HG03460 (cell line): ENCODE measurements around the gene GPAT3.
A peak's percentile ranks its signal among the peaks of the same experiment; 100 is the strongest.
"Not testable (repeated sequence)": the region's sequence is repeated elsewhere in the genome, so short reads cannot be mapped to it uniquely, and the experiment has no call there.

Source experiments
- ATAC-seq: cut with Tn5 transposase; IDR thresholded peaks from one replicate; pipeline ENCODE4 v1.9.1; 2021; ENCODE audit not compliant: unreplicated experiment

GPAT3 gene

DNA sequence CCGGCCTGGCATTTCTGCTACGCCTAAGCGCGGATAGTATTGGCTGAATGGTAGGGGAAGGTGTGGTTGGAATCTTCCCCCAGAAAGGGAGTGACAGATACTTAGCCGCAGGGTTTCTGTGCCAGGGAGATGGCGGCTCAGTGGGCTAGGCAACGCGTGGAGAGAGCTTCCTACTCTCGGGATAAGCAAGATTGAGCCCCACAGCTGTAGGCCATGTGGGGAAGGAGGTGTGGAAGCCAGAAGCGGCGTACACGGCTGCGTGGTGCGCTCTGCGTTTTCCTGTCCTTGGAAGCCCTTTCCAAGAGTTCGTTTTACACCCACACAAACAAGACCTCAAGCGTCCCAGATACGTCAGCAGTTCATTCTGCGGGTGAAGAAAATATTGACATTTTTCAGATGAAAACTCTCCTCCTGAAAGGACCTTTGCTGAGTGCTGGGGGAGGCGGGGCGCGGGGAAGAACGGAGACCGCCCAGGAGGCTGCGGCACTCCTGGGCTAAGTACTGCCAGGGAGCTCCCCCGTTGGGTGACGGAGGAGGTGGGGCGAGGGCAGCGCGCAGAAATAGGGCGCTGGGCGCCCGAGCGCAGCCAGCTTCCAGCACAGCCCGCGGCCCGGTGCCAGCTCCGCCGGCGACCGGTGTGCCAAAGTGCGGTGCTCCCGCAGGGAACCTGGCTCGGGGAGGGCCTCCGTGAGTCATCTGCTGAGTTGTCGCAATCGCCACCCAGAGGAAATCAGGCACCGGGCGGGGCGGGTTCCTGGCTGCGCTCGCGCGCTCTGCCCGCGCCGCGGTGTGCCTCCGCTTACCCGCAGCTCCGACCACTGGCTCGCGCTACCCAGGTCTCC lies at the start of gene GPAT3:
GPAT3 (plus strand) TSS at position 589 of the 842 bp plus-strand sequence. CDS start 515 bp downstream, outside the sequence.
- ATAC-seq, result peak; percentile 63

DNA sequence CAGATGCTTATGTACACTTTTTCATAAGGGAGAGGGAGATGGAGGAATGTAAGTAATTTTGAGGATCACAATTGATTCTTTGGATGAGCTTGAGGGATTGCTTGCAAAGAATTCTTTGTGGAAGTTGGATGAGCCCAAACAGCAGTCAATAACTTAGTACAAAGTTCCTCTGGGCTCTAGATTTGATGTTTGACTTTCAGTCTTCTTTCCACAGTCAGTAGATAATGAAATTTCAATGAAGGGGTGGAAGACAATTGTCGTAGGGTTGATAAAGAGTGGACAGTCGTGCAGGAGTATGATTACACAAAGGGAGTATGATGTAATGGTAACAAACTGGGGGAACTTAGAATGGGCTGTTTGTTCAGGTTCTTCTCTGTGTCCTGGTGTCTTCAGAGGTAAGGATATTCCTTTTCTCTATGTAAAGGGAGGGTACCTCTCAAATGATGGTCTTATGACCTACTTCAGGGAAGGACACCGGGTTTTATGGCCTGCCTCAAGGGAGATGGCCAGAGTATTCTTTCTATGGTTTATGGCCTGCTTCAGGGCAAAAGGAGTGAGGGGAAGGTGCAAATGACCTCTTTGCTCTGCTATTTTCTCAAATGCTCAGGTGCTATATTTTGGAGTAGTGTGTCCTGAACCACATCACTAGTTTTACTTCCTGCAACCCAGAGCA lies 49.3 kb upstream of the GPAT3 start:
- ATAC-seq, result no peak

DNA sequence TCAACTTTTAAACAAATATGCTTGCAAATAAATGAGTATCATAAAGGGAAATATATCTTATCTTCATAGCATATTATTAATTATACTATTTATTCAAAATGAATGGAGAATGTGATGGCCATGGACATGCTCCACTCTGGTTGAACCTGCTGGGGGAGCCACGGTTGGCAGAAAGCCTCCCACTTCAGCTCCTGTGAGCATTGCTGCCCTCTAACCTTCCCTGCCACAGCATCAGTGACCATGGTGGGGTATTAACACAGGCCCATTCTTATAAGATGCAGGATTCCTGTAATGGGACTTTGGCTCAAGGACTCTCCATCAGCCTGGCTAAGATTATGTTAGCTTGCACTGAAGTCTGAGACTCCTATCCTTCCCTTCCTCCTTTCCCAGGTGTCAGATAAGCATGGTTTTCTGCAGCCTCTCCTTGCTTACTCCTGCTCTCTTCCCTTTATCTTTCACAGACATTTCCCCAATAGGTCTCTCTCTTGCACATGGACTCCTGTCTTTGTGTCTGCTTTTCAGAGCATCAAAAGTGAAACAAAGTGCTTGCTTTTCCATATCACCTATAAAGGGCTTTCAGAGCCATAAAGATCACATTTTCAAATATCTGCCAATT lies 46.1 kb upstream of the GPAT3 start:
- ATAC-seq, result no peak

DNA sequence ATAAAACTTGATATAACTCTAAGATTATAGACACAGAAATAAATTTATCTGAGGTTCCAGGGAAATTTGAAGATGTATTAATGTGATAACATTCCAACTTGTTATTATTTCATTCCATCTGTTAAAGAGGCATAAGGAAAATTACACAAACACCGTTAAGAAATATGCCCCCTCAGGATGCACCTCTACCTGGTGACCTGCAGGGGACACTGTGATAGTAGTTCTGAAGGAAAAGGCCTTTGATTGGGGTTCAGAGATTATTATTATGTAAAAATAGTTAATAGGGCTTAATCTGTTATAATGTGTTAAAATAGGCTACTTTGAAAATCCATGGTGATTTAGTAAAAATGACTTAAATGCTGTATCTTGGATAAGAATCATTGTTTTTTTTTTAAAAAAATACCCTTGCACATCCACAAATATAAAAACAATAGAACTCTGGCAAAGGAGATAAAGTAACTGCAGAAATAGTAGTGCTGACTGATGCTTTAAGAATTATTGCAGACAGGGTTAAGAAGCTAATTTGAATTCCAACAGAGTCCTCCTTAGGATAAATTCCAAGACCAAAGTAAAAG lies 44.9 kb upstream of the GPAT3 start:
- peak; percentile 75 for ATAC-seq

GRCh38 chr4:83496085-83496917 lies 39.6 kb upstream of the GPAT3 start:
- ATAC-seq, result not testable (repeated sequence)

- ATAC-seq, result no peak
Observed at GRCh38 chr4:83498187-83498586, 37.7 kb upstream of the GPAT3 start.

GRCh38 chr4:83501671-83502070 lies 34.2 kb upstream of the GPAT3 start:
- ATAC-seq, result not testable (repeated sequence)

DNA sequence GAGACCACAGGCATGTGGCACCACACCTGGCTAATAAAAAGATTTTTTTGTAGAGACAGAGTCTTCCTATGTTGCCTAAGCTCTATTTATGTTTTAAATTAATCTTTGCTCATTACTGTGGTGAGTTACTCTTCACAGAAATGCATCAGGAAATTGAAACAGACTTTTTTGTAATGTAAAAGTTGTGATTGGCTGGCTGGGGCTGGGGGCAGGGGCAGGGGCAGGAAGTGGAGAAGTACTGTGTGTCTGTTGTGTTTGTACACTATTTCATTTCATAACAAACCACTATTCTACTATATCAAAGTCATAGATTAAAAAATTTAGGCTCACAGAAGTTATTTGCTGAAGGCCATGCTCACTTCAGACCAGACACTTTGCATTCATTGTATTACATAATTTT lies 31.9 kb upstream of the GPAT3 start:
- ATAC-seq, result no peak

GRCh38 chr4:83504503-83504902 lies 31.4 kb upstream of the GPAT3 start:
- no peak for ATAC-seq

- ATAC-seq, result no peak
Observed at GRCh38 chr4:83504996-83505395, 30.9 kb upstream of the GPAT3 start.

DNA sequence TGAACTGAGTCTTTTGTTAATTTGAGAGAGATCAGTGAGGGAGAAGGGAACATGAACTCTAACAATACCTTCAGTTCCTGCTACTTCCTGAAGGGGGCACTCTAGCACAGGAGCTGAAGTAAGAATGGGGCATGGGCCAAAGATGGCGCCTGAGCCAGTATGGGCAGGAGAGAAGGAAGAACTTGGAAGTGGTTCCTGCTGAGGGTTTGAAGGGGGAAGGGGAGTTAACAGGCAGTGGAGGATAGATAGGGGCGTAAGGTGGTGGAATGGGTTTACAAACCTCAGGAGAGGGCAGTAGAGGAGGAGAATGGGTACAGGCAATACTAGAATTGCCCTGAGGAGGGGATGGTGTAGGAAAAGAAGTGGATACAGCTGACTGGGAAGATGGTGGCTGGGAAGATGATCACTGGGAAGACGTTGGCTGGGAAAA lies 26.7 kb upstream of the GPAT3 start:
- ATAC-seq, result not testable (repeated sequence)

GRCh38 chr4:83510442-83510841 lies 25.5 kb upstream of the GPAT3 start:
- no peak for ATAC-seq

GRCh38 chr4:83516042-83516772 lies 19.7 kb upstream of the GPAT3 start:
- ATAC-seq, result no peak

- ATAC-seq, result no peak
Observed at GRCh38 chr4:83522239-83522638, 13.7 kb upstream of the GPAT3 start.

GRCh38 chr4:83527671-83528070 lies 8.2 kb upstream of the GPAT3 start:
- no peak for ATAC-seq

GRCh38 chr4:83536362-83537272 lies 709 bp downstream of the GPAT3 start:
- ATAC-seq, result peak; percentile 16

GRCh38 chr4:83542225-83542624 lies 6.3 kb downstream of the GPAT3 start:
- ATAC-seq, result no peak

DNA sequence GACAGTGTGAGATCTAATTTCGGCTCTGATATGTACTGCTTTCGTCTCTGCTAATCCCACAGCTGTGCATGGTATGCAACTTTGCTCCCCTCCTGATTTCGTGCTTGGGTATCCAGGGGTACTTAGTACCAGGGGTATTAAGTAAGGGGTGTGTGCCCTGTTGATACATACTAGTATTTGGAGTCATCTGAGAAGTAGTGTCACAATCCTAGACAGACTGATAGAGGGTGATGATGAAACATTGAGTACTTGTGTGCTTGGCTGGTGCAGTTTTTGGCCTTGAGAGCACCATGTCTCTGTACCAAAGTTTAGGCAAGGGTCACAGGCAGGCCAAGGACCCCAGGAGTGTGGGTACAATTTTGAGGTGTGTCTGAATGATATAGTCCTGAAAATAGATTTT lies 10.9 kb downstream of the GPAT3 start:
- no peak for ATAC-seq
